GM12878 (cell line): ENCODE measurements around the gene NTN3. TPM values are rescaled to one million over a fixed set of nuclear protein-coding genes. Genes with fewer than 3 reads are reported as not detected.

Source experiments
- ATF2 ChIP-seq: IDR thresholded peaks from 2 replicates; pipeline ENCODE4 v1.6.1; 2012; ENCODE audit warnings: low read length, inconsistent platforms
- ATF3 ChIP-seq: IDR thresholded peaks from 2 replicates; pipeline ENCODE4 v1.6.1; 2011; ENCODE audit warnings: low read depth, mild to moderate bottlenecking, low read length, moderate library complexity, borderline replicate concordance; ENCODE audit errors: extremely low read depth
- EZH2 ChIP-seq: IDR thresholded peaks from 2 replicates; pipeline ENCODE4 v1.6.1; 2012; ENCODE audit warnings: low read depth, mild to moderate bottlenecking, control low read depth, inconsistent platforms, low read length, borderline replicate concordance; ENCODE audit not compliant: control insufficient read depth
- FOXK2 ChIP-seq: fragments of 450-650 bp; IDR thresholded peaks from 2 replicates; pipeline ENCODE4 v1.6.1; 2017; ENCODE audit warnings: mild to moderate bottlenecking, moderate library complexity
- IRF5 ChIP-seq: fragments of 450-650 bp; IDR thresholded peaks from 2 replicates; pipeline ENCODE4 v1.6.1; 2017; ENCODE audit warnings: borderline replicate concordance
- KAT2A ChIP-seq: conservative IDR thresholded peaks from 2 replicates; pipeline ENCODE4 v1.6.1; 2011; ENCODE audit warnings: low read depth, low read length; ENCODE audit not compliant: control insufficient read depth
- KDM1A ChIP-seq: fragments of 200-600 bp; sonication (generic); IDR thresholded peaks from 2 replicates; pipeline ENCODE4 v1.6.1; 2016; ENCODE audit warnings: borderline replicate concordance
- MAX ChIP-seq: IDR thresholded peaks from 2 replicates; pipeline ENCODE4 v1.6.1; 2012; ENCODE audit warnings: low read depth, low read length, improper control_type of control experiment
- NRF1 ChIP-seq: conservative IDR thresholded peaks from 2 replicates; pipeline ENCODE4 v1.6.1; 2011; ENCODE audit warnings: mild to moderate bottlenecking, low read depth, low read length, improper control_type of control experiment
- RCOR1 ChIP-seq: conservative IDR thresholded peaks from 2 replicates; pipeline ENCODE4 v1.6.1; 2012; ENCODE audit warnings: low read depth, low read length, improper control_type of control experiment
- SMARCA5 ChIP-seq: fragments of 450-650 bp; IDR thresholded peaks from 2 replicates; pipeline ENCODE4 v1.6.1; 2017; ENCODE audit warnings: mild to moderate bottlenecking
- SREBF2 ChIP-seq: IDR thresholded peaks from 2 replicates; pipeline ENCODE4 v1.6.1; 2012; ENCODE audit warnings: mild to moderate bottlenecking, low read length
- TARDBP ChIP-seq: IDR thresholded peaks from 2 replicates; pipeline ENCODE4 v1.6.1; 2016; ENCODE audit warnings: borderline replicate concordance
- WRNIP1 ChIP-seq: IDR thresholded peaks from 2 replicates; pipeline ENCODE4 v1.6.1; 2011; ENCODE audit warnings: low read depth, low read length, improper control_type of control experiment, borderline replicate concordance
- ZBTB4 ChIP-seq: fragments of 450-650 bp; formaldehyde crosslinking; IDR thresholded peaks from 2 replicates; pipeline ENCODE4 v1.4.0; 2022; ENCODE audit warnings: mild to moderate bottlenecking, moderate library complexity
- ZNF24 ChIP-seq: fragments of 450-650 bp; IDR thresholded peaks from 2 replicates; pipeline ENCODE4 v1.6.1; 2017; ENCODE audit warnings: antibody characterized with exemption, mild to moderate bottlenecking
- ZNF384 ChIP-seq: IDR thresholded peaks from 2 replicates; pipeline ENCODE4 v1.6.1; 2012; ENCODE audit warnings: low read depth, mild to moderate bottlenecking, low read length, improper control_type of control experiment, borderline replicate concordance
- ZNF592 ChIP-seq: fragments of 450-650 bp; IDR thresholded peaks from 2 replicates; pipeline ENCODE4 v1.6.1; 2017; ENCODE audit warnings: mild to moderate bottlenecking, moderate library complexity
- polyA plus RNA-seq, 11 experiments: library from polyadenylated mRNA; depleted of rRNA in 4 of 11; unstranded in 6 of 11; stranded (reverse) in 5 of 11; fragments of >200 nt; fragmentation: Nextera tagmentation in 4 of 11; fragmentation: Illumina TruSeq in 1 of 11; extraction: Ambion mirVana in 4 of 11; extraction: Trizol in 1 of 11; gene quantifications; 1 replicate in 1 of 11; 2 replicates in 10 of 11; pipeline versions ENCODE4 v1.2.1 to v1.2.3, GENCODE V29; 2011 to 2016; ENCODE audit warnings: inconsistent platforms in 2 of 11, missing spikeins in 2 of 11, low read depth in 1 of 11
- total RNA-seq, 4 experiments: library from RNA; depleted of rRNA in 3 of 4; stranded (reverse); fragments of >200 nt in 3 of 4; fragmentation: Illumina TruSeq in 1 of 4; extraction: Trizol in 1 of 4; gene quantifications; 2 replicates each; pipeline versions ENCODE4 v1.2.1 to v1.2.3, GENCODE V29; 2013 to 2021

NTN3 gene
- total and polyA plus RNA-seq, 10 of the 15 experiments (the other 5 are each of a cell fraction or from before 2014, with no cell fraction given): 0.04 TPM; not detected in 9

GRCh38 chr16:2429034-2429770 is 41.9 kb upstream of the NTN3 start, which contains the start of gene CCNF (continued):
- peak; percentile 49 for TF ChIP-seq NRF1
- TF ChIP-seq RCOR1: no peak
- no peak for TF ChIP-seq KAT2A
- no peak for TF ChIP-seq ZNF384
- TF ChIP-seq EZH2: no peak
- TF ChIP-seq FOXK2: no peak
- TF ChIP-seq SMARCA5: peak; percentile 68; the same call in 1 of the 2 replicates
- TF ChIP-seq SREBF2: no peak
- TF ChIP-seq TARDBP: no peak
- no peak for TF ChIP-seq MAX
- no peak for TF ChIP-seq WRNIP1
- TF ChIP-seq ATF2: no peak
- no peak for TF ChIP-seq ZNF592
- TF ChIP-seq ZNF24: no peak
- no peak for TF ChIP-seq ZBTB4 (CRISPR knock-in tag)
- no peak for TF ChIP-seq KDM1A
- no peak for TF ChIP-seq IRF5
- no peak for TF ChIP-seq ATF3
